OCI-M2 (cell line): ENCODE data around the gene NDUFA11.

Experiments
- DNase-seq: peaks from one replicate; lab custom pipeline; 2025; ENCODE audit not compliant: unreplicated experiment; lab: John Stamatoyannopoulos, UW

The NDUFA11 gene

DNA sequence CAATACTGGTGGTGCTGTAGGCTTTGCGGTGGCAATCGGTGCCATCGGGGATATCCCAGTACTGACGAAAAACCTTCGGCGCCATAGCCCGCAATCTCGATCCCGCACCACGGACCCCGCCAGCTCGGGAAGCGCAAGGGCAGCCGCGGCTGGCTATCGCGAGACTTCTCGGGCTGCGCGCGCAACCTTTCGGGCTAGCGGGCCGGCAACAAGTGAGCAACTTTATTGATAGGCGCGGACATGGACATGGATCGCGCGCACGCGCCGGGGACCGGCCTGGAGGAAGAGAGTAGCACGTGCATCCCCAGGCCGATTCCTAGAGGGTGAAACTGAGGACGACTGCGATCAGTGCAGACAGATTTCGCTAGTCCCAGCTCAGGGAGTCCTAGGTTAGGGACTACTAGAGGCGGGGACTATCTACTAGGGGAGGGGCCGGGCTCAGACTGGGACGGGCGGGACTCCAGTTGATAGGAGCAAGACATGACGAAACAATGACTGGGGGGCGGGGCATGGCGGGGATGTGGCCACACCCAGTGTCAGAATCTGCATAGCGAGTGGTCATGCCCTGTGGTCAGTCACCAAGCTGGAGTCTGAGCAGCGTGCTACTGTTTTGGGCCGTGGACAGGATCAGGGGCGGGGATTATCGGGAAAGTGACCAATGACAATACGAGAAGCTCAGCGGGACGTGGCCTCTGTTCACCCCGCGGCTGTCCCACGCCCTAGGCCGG lies at the start of gene NDUFA11:
Gene NDUFA11 (minus strand): TSS at position 167 of the 728 bp plus-strand sequence. CDS start 82 bp downstream, at position 85.
- peak; percentile 97 for DNase-seq

DNA sequence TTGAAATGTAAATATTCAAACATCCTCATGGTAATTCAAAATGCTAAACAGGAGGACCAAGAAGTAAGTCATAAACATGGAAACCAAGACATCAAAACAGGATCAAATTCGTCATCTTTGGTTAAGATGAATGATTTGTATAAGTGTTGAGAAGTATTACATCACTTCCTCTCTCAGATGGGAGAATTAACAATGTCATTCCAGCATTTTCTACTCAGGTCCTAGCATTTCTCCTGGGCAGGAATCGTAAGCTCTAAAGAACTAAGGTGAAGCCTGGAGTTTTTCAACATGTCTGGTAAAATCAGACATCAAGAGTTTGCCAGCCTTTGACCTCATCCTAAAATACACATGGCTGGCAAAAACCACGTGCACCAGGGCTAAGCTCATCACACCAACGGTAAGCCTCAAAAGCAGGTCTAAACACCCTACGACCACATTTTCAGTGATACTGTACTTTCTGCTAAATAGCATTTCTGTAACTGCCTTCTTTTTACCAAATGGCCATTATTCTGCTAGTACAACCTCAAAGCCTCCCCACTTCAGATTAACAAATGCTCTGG lies 49.5 kb upstream of the NDUFA11 start:
- no peak for DNase-seq

- DNase-seq = no peak
These were observed 48.8 kb upstream of the NDUFA11 start for GRCh38 chr19:5952193-5953029.

GRCh38 chr19:5951338-5951861 lies 47.8 kb upstream of the NDUFA11 start:
- no peak for DNase-seq

DNA sequence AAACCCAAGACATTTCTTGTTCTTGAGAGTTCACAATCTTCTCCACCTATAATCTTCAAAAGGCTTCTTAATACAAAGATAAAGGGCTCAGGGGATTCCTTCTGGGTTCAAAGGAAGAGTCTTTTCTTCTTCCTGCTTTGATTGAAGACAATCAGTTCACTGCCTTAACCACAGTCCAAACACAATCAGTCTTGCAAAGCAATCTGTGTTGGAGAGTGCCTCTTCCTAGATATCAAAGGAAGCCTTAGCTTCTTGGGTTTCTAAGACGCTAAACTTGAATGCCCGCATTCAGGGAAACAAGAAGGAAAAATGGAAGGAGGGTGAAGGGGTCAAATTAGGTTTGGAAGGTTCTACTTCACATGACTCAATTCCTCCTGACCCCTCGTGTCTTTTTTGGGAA lies 47.2 kb upstream of the NDUFA11 start:
- DNase-seq = no peak

DNA sequence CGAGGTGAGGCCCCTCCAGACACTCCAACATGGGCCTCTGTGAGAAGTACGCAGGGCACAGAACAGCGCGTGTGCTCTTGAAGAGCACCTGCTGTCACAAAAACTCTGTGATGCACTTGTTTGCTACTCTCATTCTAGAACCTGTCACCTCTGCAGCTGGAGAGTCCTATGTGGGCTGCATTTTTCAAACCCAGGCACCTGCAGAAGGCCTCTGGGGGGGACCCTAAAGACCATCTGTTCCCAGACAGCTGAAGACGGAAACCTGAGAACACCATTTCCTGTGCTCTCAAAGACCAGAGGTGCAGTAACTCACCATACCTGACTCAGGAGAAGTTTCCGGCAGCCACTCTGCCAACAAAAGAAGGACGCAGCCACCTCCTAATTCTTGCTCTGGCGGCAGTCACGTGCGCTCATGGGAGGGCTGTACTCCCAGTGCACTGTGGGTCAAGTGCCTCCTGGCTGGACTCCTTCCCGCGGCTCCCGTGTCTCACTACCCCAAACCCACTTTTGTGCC lies 46.3 kb upstream of the NDUFA11 start:
- DNase-seq = no peak

- no peak for DNase-seq
These were observed 45.4 kb upstream of the NDUFA11 start for GRCh38 chr19:5948752-5949564.

DNA sequence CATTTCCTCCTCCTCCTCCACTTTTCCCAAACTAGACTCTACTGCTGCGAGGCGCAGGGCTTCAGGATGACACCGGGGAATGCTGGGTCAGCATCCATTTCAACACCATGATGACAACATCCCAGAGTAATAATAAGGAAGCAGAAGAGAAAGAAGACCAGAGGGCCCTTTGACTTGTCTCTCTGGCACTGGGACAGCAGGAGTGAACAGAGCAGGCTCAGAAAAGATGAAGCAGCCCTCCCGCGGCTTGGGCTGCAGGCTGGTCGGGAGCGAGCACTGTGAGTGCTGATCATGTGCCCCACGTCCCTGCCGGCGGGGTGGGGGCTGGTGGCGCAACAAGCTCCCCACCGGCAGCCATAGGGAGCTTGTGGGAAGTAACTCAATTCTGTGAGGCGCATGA lies 43.8 kb upstream of the NDUFA11 start:
- no peak for DNase-seq

DNA sequence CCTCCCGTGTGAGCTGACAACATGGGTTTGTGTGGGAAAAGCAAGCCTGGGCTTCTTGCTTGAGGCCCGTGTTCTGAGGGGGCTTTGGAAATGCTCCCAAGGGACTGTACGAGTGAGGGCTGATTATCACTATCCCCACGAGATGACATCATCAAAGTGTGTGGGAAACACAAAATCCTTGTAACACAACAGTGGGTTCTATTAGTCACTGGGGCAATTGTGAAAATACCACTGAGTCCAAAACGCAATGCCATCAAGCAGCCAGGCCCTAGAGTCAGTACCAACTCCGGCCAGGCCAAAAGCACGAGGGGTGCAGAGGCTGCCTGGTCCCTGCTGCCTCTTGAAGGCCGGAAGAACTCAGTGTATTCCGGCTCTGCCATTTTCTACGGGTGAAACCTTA lies 40.0 kb upstream of the NDUFA11 start:
- no peak for DNase-seq

GRCh38 chr19:5943045-5943444 lies 39.5 kb upstream of the NDUFA11 start:
- no peak for DNase-seq

GRCh38 chr19:5941673-5942072 lies 38.1 kb upstream of the NDUFA11 start:
- no peak for DNase-seq

DNA sequence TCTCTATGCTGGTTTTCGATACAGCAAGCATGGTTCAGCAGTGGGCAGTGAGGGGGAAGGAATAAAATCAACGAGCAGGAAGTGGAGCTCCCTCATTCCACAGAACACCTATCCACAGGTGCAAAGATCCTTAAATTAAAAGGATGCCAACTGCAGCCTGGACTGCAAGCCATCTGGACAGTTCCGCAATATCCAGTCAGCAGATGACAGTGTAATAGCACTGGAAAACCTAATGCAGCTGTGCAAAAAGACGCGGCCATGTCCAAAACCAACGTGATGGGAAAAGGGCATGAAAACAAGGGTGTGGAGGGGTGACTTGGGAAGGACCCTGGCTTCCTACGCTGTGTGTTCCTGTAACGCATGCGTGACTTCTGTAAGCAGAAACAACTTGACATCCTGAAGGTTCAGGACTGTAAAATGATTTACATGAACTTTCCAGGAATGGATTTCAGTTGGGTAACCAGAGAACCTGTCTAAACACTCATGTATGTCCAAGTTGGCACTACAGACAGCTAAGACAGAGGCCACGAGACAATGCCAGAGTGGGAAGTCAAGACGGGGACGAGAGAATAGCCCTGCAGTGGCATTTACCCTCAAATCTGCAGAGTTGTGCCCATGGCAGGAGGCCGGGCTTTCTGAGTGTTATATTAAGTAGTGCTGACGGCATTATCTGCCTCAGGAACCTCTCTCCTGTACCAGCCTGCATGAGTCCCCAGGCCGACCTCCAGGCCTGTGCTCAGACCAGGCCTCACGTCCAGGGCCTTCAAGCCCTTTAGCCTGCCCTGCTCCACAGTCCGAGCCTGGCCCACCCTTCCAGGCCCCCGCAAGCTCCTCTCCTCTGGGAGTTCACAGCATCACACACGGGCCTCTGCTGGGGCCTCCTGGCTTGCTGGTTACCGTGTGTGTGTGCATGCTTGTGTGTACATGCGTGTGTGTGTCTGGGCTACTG lies 36.9 kb upstream of the NDUFA11 start:
- no peak for DNase-seq

GRCh38 chr19:5937550-5937949 lies 34.0 kb upstream of the NDUFA11 start:
- no peak for DNase-seq

- DNase-seq = no peak
These were observed 32.7 kb upstream of the NDUFA11 start for GRCh38 chr19:5936292-5936592.

DNA sequence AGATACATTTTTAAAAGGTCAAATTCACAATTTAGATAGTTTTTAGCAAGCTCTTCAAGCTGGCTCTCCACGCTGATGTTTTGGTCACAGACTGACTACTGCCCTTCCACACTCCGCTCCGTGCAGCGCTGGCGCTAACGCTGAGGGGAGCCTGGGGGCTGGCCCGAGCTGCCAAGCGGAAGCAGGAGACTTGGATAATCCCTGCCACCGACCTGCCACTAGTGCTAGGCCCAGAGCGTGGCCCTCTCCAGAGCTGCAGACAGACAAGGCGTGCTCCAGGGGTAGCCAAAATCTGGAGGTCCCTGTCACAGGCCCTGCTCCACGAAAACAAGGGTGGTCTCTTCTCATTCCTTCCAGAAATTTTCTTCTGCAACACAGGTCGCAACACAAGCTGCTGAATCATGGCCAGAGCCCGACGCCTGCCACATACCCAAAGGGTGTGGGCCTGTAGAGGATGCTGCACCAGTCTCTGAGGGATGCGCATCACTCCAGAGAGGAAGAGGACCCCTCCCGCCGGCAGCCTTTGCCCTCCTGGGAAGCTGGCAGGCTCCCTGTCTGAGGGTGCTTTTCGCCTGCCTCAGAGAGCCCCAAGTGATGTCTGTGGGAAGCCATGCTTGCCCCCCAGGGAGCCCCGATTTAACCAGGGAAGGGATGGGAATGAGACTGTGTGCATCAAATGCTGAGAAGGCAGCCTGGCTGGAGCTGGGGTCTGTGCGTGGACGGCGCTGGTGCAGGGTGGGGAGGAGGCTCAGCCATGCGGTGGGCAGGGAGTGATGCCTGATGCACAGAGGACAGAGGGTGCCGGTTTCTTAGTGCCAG lies 32.1 kb upstream of the NDUFA11 start:
- DNase-seq = no peak

GRCh38 chr19:5934774-5935472 lies 31.3 kb upstream of the NDUFA11 start:
- no peak for DNase-seq

DNA sequence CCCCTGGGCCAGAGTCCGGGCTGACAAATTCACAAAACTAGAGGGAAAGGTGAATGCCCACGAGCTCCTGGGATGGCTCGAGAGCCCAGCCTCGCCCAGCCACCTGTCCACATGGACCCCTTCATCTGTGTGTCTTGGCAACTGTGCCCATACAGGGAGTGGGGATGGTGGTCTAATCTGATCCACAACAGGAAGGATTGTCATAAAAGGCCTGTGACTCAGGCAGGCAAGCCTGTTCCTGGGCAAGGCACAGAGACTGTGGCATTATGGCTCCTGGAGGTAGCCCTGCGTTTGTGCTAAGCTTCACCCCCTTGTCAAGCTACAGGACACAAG lies 30.4 kb upstream of the NDUFA11 start:
- DNase-seq = no peak

GRCh38 chr19:5933391-5934068 lies 29.9 kb upstream of the NDUFA11 start:
- no peak for DNase-seq
